Stimulated activated CD8-positive, alpha-beta memory T cell treated with anti-CD3 and anti-CD28 coated beads, Interleukin-7, amount 100 ng/mL, for 4 hours (primary cell): ENCODE results near the gene HOXD9.

Experiments
- DNase-seq, 2 donors: peaks; one replicate each; pipeline ENCODE4 v3.0.0-alpha.2; 2020; ENCODE audit warnings: low read depth in 2 of 2

The HOXD9 gene

GRCh38 chr2:176152350-176153181, 30.0 kb downstream of the HOXD9 start:
- DNase-seq: no peak

GRCh38 chr2:176154576-176155252, 32.2 kb downstream of the HOXD9 start:
- DNase-seq: no peak

GRCh38 chr2:176155356-176156044, 33.0 kb downstream of the HOXD9 start:
- DNase-seq: no peak

- no peak for DNase-seq
Observed at GRCh38 chr2:176156301-176156806, 33.8 kb downstream of the HOXD9 start.

- DNase-seq: no peak
Observed at GRCh38 chr2:176156807-176157498, 34.4 kb downstream of the HOXD9 start, which contains the start of gene HOXD3. Gene HOXD3, plus strand, starts transcription at chr2:176157307. Its CDS starts 11,808 bp downstream, at chr2:176169115.

GRCh38 chr2:176157499-176158185, 35.1 kb downstream of the HOXD9 start:
- no peak for DNase-seq

- DNase-seq: no peak
Observed at GRCh38 chr2:176158186-176158591, 35.7 kb downstream of the HOXD9 start.

- DNase-seq: no peak
Observed at GRCh38 chr2:176158855-176159662, 36.5 kb downstream of the HOXD9 start.

GRCh38 chr2:176159663-176160250, 37.2 kb downstream of the HOXD9 start:
- DNase-seq: no peak

GRCh38 chr2:176160251-176160985, 37.9 kb downstream of the HOXD9 start:
- DNase-seq: no peak

GRCh38 chr2:176160986-176161824, 38.7 kb downstream of the HOXD9 start:
- DNase-seq: no peak

- DNase-seq: no peak
Observed at GRCh38 chr2:176161825-176162626, 39.5 kb downstream of the HOXD9 start.

- DNase-seq: no peak
Observed at GRCh38 chr2:176162911-176163671, 40.6 kb downstream of the HOXD9 start.

GRCh38 chr2:176163672-176164056, 41.1 kb downstream of the HOXD9 start:
- no peak for DNase-seq

- DNase-seq: no peak
Observed at GRCh38 chr2:176164201-176164600, 41.7 kb downstream of the HOXD9 start.

- DNase-seq: no peak
Observed at GRCh38 chr2:176164611-176165369, 42.3 kb downstream of the HOXD9 start.
